ENCODE results near the gene FAM228A. TPM values are rescaled to one million over a fixed set of nuclear protein-coding genes. Genes with fewer than 3 reads are reported as not detected.

The FAM228A gene
- total and polyA plus RNA-seq, 2 of the 4 experiments (the other 2 are of a cell fraction) = not detected

GRCh38 chr2:24125956-24126355 lies 48.9 kb upstream of the FAM228A start:
- CTCF ChIA-PET = no interaction called here
- Histone ChIP-seq H2BK15ac (ENCODE audit: low read depth, low read length) (no peak overlapping the region), H2AFZ (replicated peaks; ENCODE audit: low read length, poor library complexity) (no peak overlapping the region), H3K27ac (ENCODE audit: insufficient read depth, low read length) (no peak overlapping the region), H2AK9ac (replicated peaks; ENCODE audit: low read depth, low read length, poor library complexity) (no peak overlapping the region), H3K14ac (replicated peaks; ENCODE audit: low read depth, low read length) (no peak overlapping the region), H2BK20ac (ENCODE audit: low read depth, low read length) (no peak overlapping the region), H3K23ac (ENCODE audit: low read depth, low read length) (no peak overlapping the region), H3K9me3 (ENCODE audit: control insufficient read depth, insufficient read depth, low read length) (no peaks in the 10 kb centered on the region), H2AK5ac (ENCODE audit: low read depth, low read length) (no peak overlapping the region), H3K4me3 (ENCODE audit: insufficient read depth, low read depth, low read length) (no peak overlapping the region), H4K20me1 (ENCODE audit: insufficient read depth, low read length) (no peaks in the 10 kb centered on the region), H3K9ac (ENCODE audit: low read depth, low read length) (no peak overlapping the region), H3K36me3 (ENCODE audit: control insufficient read depth, insufficient read depth, low read length) (no peaks in the 10 kb centered on the region), H3K79me1 (ENCODE audit: low read depth in 1 of 2, low read length in 2 of 2) (peaks cover 20 to 24% of the 10 kb centered on the region in 2 experiments), H4K8ac (ENCODE audit: low read depth in 2 of 2, low read length in 2 of 2) (no peak overlapping the region), H2BK120ac (ENCODE audit: low read depth, low read length) (no peak overlapping the region), H3K9me1 (ENCODE audit: insufficient read depth, low read length) (peaks cover 6% of the 10 kb centered on the region), H3K18ac (ENCODE audit: low read depth, low read length) (no peak overlapping the region), H3K4me1 (ENCODE audit: control insufficient read depth, insufficient read depth, low read length) (no peaks in the 10 kb centered on the region), H2BK5ac (ENCODE audit: low read depth, low read length, poor library complexity, severe bottlenecking) (no peak overlapping the region), H4K91ac (ENCODE audit: insufficient read depth, low read depth, low read length) (no peak overlapping the region), H3K4ac (ENCODE audit: low read depth, low read length) (no peak overlapping the region), H4K5ac (ENCODE audit: low read depth, low read length) (no peak overlapping the region), H3K56ac (ENCODE audit: extremely low read depth, insufficient read depth, low read length) (no peak overlapping the region), H3K27me3 (ENCODE audit: control insufficient read depth, insufficient read depth, low read length) (no peaks in the 10 kb centered on the region), H3K4me2 (ENCODE audit: low read depth, low read length) (no peak overlapping the region)
- no CpG with 5 or more reads among the region's 1 CpG for WGBS, 2 experiments (ENCODE audit: extremely low coverage in 2 of 2, insufficient read length in 1 of 2)
- intact Hi-C loops (cut with micrococcal nuclease) (no loop called here), dilution Hi-C loops (cut with HindIII; ENCODE audit: low sequenced_read_pairs, unreplicated experiment) (no loop called here), in situ Hi-C loops (cut with MboI; ENCODE audit: low sequenced_read_pairs) (no loop called here)
- ATAC-seq (ENCODE audit: low read depth) = no peak
- POLR2A ChIA-PET (ENCODE audit: unreplicated experiment) = no interaction called here
- DNase-seq = no peak
- BruUV-seq (replicated peaks) = no TSS peak
- TF ChIP-seq MXI1 (IDR thresholded peaks at IDR 0.05; ENCODE audit: borderline replicate concordance, low read depth, low read length) (no peak), ELK1 (IDR thresholded peaks at IDR 0.05; ENCODE audit: borderline replicate concordance, low read depth, low read length) (no peak), CEBPB (IDR thresholded peaks at IDR 0.05; ENCODE audit: low read depth, low read length) (no peak), FOS (IDR thresholded peaks at IDR 0.05; ENCODE audit: low read depth, low read length) (no peak), MAZ (IDR thresholded peaks at IDR 0.05; ENCODE audit: borderline replicate concordance, low read depth, low read length) (no peak), RCOR1 (IDR thresholded peaks at IDR 0.05; ENCODE audit: insufficient replicate concordance, low read length) (no peak), BHLHE40 (IDR thresholded peaks at IDR 0.05; ENCODE audit: low read depth, low read length) (no peak), NFE2L2 (IDR thresholded peaks at IDR 0.05; ENCODE audit: low read depth, low read length) (no peak), CHD1 (IDR thresholded peaks at IDR 0.05; ENCODE audit: low read depth, low read length) (no peak)
